ENCODE measurements around the gene MERTK.
A peak's percentile ranks its signal among the peaks of the same experiment; 100 is the strongest.

MERTK gene

GRCh38 chr2:111975053-111975552 is 76.7 kb downstream of the MERTK start:
- peak in 1 of 56 donors; percentile 1 for DNase-seq

GRCh38 chr2:111975819-111976218 is 77.4 kb downstream of the MERTK start:
- no peak for DNase-seq

DNA sequence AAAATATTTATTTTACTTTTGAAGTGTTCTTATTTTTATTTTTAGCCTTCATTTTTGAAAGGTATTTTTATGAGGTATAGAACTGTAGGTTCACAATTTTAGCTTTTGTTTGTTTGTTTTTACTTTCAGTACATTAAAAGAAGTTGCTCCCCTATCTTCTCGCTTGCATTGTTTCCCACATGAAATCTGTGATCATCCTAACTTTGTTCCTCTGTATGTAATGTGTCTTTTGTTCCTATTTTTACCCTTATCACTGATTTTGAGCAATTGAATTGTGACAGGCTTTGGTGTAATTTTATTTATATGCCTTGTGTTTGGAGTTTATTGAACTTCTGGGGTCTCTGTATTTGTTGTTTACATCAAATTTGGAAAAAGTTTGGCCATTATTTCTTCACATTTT is 78.8 kb downstream of the MERTK start:
- DNase-seq, result no peak

DNA sequence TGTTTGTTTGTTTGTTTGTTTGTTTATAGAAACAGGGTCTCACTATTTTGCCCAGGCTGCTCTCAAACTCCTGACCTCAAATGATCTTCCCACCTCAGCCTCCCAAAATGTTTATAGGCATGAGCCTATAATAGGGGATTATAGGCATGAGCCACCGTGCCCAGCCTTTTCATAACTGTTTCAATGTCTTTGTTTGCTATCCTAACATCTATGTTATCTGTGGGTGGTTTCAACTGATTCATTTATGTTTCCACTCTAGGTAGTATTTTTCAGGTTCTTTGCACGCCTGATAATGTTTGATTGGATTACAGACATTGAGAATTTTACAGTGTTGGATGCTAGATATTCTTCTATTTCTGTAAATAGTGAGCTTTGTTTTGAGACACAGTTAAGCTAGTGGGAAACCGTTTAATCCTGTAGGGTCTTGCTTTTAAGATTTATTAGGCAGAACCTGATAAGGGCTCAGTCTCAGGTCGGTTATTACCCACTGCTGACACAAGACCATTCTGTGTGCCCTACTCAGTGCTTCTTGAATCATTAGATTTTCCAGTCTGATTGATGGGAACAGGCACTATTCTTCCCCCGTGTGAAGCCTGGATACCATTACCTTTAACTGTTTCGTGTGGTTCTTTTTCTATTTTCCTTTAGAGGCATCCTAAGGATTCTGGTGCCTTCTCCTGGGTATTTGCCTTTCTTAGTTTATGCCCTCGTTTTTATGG is 80.2 kb downstream of the MERTK start:
- no peak for DNase-seq

DNA sequence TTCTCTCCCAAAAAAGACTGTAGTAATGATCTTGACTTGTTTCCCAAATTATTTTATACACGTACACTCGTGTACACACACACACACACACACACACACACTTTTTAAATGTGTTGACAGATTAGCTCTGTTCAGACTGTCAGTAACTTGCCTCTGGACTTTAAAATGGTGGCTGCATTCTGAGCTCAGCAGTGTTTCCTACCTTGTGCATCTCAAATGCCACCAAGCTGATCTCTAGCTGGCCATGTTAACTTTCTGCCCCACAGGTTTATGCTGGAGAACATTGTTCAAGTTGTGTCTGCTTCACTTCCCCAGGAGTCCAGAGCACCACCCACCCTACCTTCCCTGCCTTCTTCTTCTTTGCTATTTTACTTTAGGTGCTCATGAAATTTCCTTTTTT is 83.3 kb downstream of the MERTK start:
- DNase-seq, result no peak

DNA sequence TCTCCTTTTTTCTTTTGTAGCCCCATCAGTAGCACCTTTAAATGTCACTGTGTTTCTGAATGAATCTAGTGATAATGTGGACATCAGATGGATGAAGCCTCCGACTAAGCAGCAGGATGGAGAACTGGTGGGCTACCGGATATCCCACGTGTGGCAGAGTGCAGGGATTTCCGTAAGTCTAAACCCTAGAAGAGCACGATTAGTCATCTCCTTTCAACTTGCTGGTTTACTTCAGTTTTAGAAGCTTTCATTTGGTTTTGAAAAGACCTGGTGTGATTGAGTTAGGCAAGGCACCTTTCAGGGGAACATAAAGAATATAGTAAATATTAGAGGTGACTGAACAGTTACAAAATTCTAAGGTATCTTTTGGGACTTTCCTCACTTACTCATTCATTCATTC is 84.4 kb downstream of the MERTK start:
- DNase-seq, result no peak

- DNase-seq, result no peak
Observed at GRCh38 chr2:111983478-111984212, 85.2 kb downstream of the MERTK start.

DNA sequence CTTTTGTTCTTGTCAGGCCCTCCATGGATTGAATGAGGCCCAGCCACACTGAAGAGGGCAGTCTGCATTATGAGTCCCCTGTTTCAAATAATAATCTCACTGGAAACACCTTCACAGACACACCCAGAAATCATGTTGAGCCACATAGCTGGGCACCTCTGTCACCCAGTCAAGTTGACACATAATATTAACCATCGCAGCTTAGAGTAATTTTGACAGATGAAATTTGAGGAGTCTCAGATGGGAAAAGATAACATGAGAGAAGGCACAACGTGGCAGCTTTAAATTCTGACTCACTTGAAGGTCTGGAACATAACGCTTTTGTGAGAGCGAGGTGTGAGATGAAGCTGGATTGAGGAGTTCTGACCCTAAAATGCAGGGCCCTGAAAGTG is 85.8 kb downstream of the MERTK start:
- DNase-seq, result no peak

DNA sequence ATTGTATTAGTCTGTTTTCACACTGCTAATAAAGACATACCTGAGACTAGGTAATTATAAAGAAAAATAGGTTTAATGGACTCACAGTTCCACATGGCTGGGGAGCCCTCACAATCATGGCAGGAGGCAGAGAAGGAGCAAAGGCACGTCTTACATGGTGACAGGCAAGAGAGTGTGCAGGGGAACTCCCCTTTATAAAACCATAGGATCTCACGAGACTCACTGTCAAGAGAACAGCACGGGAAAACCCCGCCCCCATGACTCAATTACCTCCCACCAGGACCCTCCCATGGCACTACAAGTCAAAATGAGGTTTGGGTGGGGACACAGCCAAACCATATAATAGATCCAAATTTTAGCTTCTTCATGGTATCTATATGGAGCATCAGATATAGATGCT is 87.1 kb downstream of the MERTK start:
- no peak for DNase-seq

- no peak for DNase-seq
Observed at GRCh38 chr2:111986116-111986900, 87.9 kb downstream of the MERTK start.

DNA sequence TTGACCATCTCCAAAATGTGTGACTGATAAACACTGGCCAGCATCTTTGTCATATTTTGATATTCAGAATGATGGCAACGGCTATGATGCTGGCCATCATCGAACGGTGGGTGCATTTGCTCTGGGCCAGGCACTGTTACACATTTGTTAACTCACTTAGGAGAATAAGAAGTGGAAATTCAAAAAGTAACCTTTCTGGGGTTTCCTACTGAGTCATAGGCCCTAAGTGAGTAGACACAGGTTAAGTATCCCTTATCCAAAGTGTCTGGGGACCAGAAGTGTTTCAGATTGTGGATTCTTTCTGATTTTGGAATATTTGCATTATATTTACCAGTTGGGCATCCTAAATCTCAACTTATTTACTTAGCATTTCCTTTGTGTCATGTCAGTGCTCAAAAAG is 92.0 kb downstream of the MERTK start:
- DNase-seq, result no peak

DNA sequence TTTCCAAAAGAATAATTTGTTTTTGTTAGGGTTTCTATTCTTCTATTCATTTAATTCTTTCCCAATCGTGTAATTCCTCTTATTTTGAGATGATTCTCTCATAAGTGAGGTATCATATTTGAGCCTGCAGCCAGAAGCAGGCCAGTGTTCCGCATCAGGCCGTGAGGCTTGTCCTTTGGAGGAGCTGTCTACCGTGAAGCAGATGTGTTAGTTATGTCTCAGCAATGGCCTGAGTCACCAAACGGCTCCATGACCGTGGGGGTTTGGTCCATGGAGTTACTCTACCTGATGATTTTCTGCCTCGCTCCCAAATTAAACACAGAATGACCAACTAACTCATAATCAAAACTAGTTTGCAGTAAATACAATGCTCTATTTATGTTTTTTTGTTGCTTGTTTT is 92.4 kb downstream of the MERTK start:
- DNase-seq, result no peak

DNA sequence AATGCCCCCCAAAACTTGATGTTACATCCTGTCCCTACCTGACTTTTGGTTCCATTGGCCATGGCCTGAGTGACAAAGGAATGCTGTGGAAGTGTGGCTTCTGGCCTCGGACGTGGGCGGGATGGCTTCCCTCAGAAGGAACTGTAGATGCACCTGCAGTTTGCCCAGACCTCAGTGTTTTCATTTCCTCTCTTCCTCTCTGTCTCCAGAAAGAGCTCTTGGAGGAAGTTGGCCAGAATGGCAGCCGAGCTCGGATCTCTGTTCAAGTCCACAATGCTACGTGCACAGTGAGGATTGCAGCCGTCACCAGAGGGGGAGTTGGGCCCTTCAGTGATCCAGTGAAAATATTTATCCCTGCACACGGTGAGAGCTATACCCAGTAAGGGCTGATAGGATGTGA is 95.6 kb downstream of the MERTK start:
- DNase-seq, result no peak

DNA sequence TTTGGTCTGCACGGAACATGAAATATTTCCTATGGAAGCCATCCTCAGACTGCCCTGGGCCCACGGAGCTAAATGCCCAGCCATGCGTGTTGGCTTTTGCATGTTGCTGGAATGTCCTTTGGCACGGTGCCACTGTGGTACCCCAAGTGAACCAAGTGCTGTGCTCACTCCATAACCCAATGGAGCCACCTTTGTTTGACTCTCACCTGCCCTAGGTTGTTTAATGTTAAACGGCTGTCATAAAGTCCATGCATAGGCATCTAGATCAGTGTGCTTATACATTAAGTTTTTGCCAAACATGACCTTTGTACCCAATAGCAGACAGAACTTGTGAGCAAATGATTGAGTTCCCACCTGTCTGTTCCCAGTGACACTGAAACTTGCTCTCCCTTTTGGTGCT is 96.7 kb downstream of the MERTK start:
- no peak for DNase-seq

DNA sequence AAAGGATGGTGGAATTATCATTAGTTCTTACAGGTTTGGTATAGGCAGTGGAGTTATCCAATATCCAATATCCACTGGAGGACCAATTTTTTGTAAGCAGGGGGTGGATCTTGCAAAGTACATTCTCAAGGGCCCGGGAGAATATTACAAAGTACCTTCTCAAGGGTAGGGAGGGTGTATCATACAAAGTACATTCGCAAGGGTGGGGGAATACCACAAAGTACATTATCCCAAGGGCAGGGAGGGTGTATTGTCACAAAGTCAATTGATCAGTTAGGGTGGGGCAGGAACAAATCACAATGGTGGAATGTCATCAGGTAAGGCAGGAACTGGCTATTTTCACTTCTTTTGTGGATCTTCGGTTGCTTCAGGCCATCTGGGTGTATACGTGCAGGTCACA is 101.4 kb downstream of the MERTK start:
- no peak for DNase-seq

DNA sequence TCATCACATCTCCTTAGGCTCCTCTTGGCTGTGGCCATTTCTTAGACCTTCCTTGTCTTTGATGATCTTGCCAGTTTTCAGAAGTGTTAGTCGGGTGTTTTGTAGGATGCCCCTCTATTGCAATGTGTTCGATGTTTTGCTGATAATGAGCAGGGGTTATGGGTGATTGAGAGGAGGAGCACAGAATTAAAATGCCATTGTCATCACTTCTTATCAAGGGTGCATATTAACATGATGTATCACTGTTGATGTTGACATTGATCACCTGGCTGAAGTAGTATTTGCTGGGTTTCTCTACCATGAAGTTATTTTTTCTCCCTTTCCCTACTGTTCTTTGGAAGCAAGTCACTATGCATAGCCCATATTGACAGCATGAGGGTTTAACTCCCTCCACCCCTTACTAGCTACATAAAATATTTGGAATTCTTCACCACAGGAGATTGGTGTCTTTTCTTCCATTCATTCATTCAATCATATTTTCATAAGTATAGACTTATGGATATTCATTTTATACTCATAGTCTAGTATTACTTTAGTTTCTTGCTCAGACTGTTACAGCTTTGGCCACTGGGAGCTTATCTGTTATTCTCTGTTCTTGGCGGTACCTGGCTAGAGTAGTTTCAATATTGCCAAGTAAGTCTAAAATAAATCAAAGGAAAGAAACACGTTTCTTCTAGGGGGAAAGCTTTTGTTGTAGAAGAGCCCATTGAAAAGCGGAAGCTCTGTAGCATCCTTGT is 102.2 kb downstream of the MERTK start:
- DNase-seq, result no peak

GRCh38 chr2:112001136-112001715 is 102.8 kb downstream of the MERTK start:
- DNase-seq, result no peak

GRCh38 chr2:112001942-112002341 is 103.5 kb downstream of the MERTK start:
- no peak for DNase-seq

- DNase-seq, result no peak
Observed at GRCh38 chr2:112003576-112004252, 105.3 kb downstream of the MERTK start.

DNA sequence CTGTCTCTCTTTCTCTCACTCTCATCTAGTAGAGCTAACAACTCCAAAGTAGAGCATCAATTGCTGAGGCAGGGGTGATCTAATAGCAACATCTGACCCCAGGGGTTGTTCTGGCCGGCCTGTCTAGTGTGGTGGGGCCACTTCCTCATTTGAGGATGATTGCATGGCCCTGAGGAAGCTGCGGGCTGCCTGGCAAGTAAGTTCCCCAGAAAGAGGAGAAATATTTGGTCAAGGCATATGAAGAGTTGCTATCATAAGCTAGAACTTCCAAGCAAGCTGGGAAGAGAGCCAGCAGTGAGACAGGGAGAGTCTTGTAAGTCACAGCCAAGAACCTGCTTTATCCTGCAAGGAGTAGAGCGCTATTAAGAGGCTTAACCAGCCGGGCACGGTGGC is 105.8 kb downstream of the MERTK start:
- peak in 25 of 56 donors; percentile 6 to 51 (median 22) for DNase-seq
